Left lung (tissue), 10 donors: Measurements from ENCODE around the gene SMIM17. TPM values are rescaled to one million over a fixed set of nuclear protein-coding genes. Genes with fewer than 3 reads are reported as not detected.

ENCODE experiments used
- ATAC-seq: fragments of 200-7000 bp; cut with Tn5 transposase; one replicate; pipeline ENCODE4 v1.9.1; 2020; ENCODE audit warnings: moderate library complexity
- DNase-seq, 4 donors: peaks; one replicate each; pipeline ENCODE4 v3.0.0-alpha.2; 2013 to 2020
- H3K27ac ChIP-seq, 2 donors: fragments of 200-600 bp; sonication (generic) in 1 of 2; one replicate each; pipeline versions ENCODE4 v1.5.0 to v1.8.0; 2020 to 2021
- H3K27me3 ChIP-seq, 2 donors: fragments of 200-600 bp; sonication (generic) in 1 of 2; one replicate each; pipeline versions ENCODE4 v1.5.0 to v1.8.0; 2020 to 2021
- H3K36me3 ChIP-seq, 2 donors: fragments of 200-600 bp; sonication (generic) in 1 of 2; one replicate each; pipeline versions ENCODE4 v1.5.0 to v1.8.0; 2020 to 2021
- H3K4me1 ChIP-seq, 2 donors: fragments of 200-600 bp; one replicate each; pipeline ENCODE4 v1.8.0; 2021
- H3K4me3 ChIP-seq, 2 donors: fragments of 200-600 bp; sonication (generic) in 1 of 2; one replicate each; pipeline versions ENCODE4 v1.5.0 to v1.8.0; 2020 to 2021; ENCODE audit warnings: mild to moderate bottlenecking in 1 of 2
- H3K9me3 ChIP-seq, 2 donors: fragments of 200-600 bp; sonication (generic) in 1 of 2; one replicate each; pipeline versions ENCODE4 v1.5.0 to v1.8.0; 2020 to 2021
- intact Hi-C, 2 donors: fragments of 100-400 bp; cut with DNase I; formaldehyde crosslinking; loops; one replicate each; pipeline versions ENCODE4 v1.11.2 to v1.14.2; 2022
- polyA plus RNA-seq, 6 donors: library from polyadenylated mRNA; unstranded; fragments of 120-200 nt; gene quantifications; one replicate each; pipeline ENCODE4 v1.2.1, GENCODE V29; 2013; ENCODE audit not compliant: insufficient read length in 6 of 6
- total RNA-seq, 2 donors: library from RNA; stranded (reverse); fragmentation: NEBNext Ultra II Directional; extraction: Animal tissue kit (Norgen Biotek cat#: 25700); gene quantifications; one replicate each; pipeline ENCODE4 v1.2.1, GENCODE V29; 2021
- TF ChIP-seq, protein P1 (sequence below), 2 donors: fragments of 200-600 bp; sonication (generic) in 1 of 2; IDR thresholded peaks; one replicate each; pipeline versions ENCODE4 v1.5.0 to v1.8.0; 2021; ENCODE audit warnings: antibody characterized with exemption in 2 of 2
- donor health status: DM: no; HTN: yes; CAD: no.
- donor health status: DM: no; HTN: no; CAD: no.

SMIM17 gene
- total and polyA plus RNA-seq, 8 donors = 3.0 to 3.8 (median 3.4) TPM; not detected in 2

- Histone ChIP-seq H3K27me3 (no peaks in the 10 kb centered on the region), H3K27ac (no peak overlapping the region), H3K36me3 (no peaks in the 10 kb centered on the region), H3K4me3 (no peak overlapping the region), H3K9me3 (peaks cover 0 to 33% of the 10 kb centered on the region in 2 donors), H3K4me1 (no peaks in the 10 kb centered on the region)
- no peak for DNase-seq
- intact Hi-C loops = no loop called here
- ATAC-seq = no peak
- TF ChIP-seq, protein P1, sequence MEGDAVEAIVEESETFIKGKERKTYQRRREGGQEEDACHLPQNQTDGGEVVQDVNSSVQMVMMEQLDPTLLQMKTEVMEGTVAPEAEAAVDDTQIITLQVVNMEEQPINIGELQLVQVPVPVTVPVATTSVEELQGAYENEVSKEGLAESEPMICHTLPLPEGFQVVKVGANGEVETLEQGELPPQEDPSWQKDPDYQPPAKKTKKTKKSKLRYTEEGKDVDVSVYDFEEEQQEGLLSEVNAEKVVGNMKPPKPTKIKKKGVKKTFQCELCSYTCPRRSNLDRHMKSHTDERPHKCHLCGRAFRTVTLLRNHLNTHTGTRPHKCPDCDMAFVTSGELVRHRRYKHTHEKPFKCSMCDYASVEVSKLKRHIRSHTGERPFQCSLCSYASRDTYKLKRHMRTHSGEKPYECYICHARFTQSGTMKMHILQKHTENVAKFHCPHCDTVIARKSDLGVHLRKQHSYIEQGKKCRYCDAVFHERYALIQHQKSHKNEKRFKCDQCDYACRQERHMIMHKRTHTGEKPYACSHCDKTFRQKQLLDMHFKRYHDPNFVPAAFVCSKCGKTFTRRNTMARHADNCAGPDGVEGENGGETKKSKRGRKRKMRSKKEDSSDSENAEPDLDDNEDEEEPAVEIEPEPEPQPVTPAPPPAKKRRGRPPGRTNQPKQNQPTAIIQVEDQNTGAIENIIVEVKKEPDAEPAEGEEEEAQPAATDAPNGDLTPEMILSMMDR (IDR thresholded peaks at IDR 0.05) = no peak
These were observed 56.6 kb downstream of the SMIM17 start for GRCh38 chr19:56699552-56699951.

DNA sequence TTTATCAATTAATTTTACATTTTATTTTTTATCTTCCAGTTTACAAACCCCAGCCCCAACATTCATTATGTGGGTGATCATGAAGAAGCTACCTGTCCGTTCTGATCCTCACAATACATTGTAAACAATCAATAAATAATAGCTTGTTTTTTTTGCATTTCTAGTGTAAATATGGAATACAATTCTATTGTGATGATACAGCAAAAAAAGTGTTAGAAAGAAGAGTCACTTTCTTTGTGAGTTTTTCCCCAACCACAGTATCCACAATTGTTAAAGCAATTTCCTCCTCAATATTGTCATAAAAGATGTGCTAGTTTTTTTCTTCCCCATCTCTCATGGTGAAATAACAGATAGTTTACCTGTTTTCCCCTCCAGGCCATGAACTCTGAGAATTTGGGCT lies 58.9 kb downstream of the SMIM17 start:
- Histone ChIP-seq H3K9me3 (peaks cover 0 to 53% of the 10 kb centered on the region in 2 donors), H3K36me3 (no peaks in the 10 kb centered on the region), H3K4me1 (no peaks in the 10 kb centered on the region), H3K27ac (no peak overlapping the region), H3K27me3 (no peaks in the 10 kb centered on the region), H3K4me3 (no peak overlapping the region)
- intact Hi-C loops = no loop called here
- no peak for ATAC-seq
- TF ChIP-seq, protein P1 (IDR thresholded peaks at IDR 0.05) = no peak
- DNase-seq = no peak

- DNase-seq = no peak
These were observed 63.0 kb downstream of the SMIM17 start for GRCh38 chr19:56705939-56706338.

More at GRCh38 chr19:56705939-56706338, 63.0 kb downstream of the SMIM17 start:
- ATAC-seq = no peak
- no peak overlapping the region for H3K27ac ChIP-seq
- H3K36me3 ChIP-seq = no peaks in the 10 kb centered on the region
- TF ChIP-seq, protein P1 (IDR thresholded peaks at IDR 0.05) = no peak
- H3K27me3 ChIP-seq = no peaks in the 10 kb centered on the region
- no peaks in the 10 kb centered on the region for H3K4me1 ChIP-seq
- H3K9me3 ChIP-seq = peaks cover 0 to 56% of the 10 kb centered on the region in 2 donors
- no peak overlapping the region for H3K4me3 ChIP-seq
- intact Hi-C loops = no loop called here

Other genes starting within 250 kb of the SMIM17 start
- 1 to 10 TPM; 2.9 to 4.3 TPM for gene ZNF582, start 249.6 kb upstream of the SMIM17 start, total RNA-seq
- 10 to 100 TPM in 2 of 6 donors, 1 to 10 TPM in 4; 8.4 to 13.1 (median 9.4) TPM for gene ZNF582, start 249.6 kb upstream of the SMIM17 start, polyA plus RNA-seq
- 1 to 10 TPM; 4.8 to 6.1 TPM for gene ZNF583, start 238.8 kb upstream of the SMIM17 start, total RNA-seq
- gene ZNF583, start 238.8 kb upstream of the SMIM17 start, polyA plus RNA-seq = 10 to 100 TPM in 5 of 6 donors, 1 to 10 TPM in 1; 9.5 to 13.8 (median 12.5) TPM
- gene ZNF667, start 165.8 kb upstream of the SMIM17 start, total RNA-seq = 1 to 10 TPM; 2.7 to 3.0 TPM
- gene ZNF667, start 165.8 kb upstream of the SMIM17 start, polyA plus RNA-seq = 10 to 100 TPM; 15.2 to 21.5 (median 19.5) TPM
- 1 to 10 TPM; 2.8 to 7.2 TPM for gene ZNF471, start 135.3 kb upstream of the SMIM17 start, total RNA-seq
- gene ZNF471, start 135.3 kb upstream of the SMIM17 start, polyA plus RNA-seq = 10 to 100 TPM; 31.1 to 47.6 (median 37.1) TPM
- gene ZFP28, start 104.2 kb upstream of the SMIM17 start, total RNA-seq = 1 to 10 TPM; 6.3 to 7.0 TPM
- 10 to 100 TPM; 14.6 to 17.1 (median 15.1) TPM for gene ZFP28, start 104.2 kb upstream of the SMIM17 start, polyA plus RNA-seq
- 1 to 10 TPM; 4.2 to 5.8 TPM for gene ZNF470, start 75.7 kb upstream of the SMIM17 start, total RNA-seq
- gene ZNF470, start 75.7 kb upstream of the SMIM17 start, polyA plus RNA-seq = 1 to 10 TPM; 7.9 to 8.8 (median 8.5) TPM
- 1 to 10 TPM; 5.6 to 6.4 TPM for gene ZNF71, start 47.9 kb upstream of the SMIM17 start, total RNA-seq
- gene ZNF71, start 47.9 kb upstream of the SMIM17 start, polyA plus RNA-seq = 10 to 100 TPM in 2 of 6 donors, 1 to 10 TPM in 4; 7.8 to 10.7 (median 8.8) TPM
- 1 to 10 TPM; 2.3 to 3.0 TPM for gene ZNF835, start 28.6 kb downstream of the SMIM17 start, total RNA-seq
- 1 to 10 TPM; 3.1 to 4.9 (median 4.2) TPM for gene ZNF835, start 28.6 kb downstream of the SMIM17 start, polyA plus RNA-seq
- 1 to 10 TPM; 6.3 to 6.9 TPM for gene PEG3, start 197.6 kb downstream of the SMIM17 start, total RNA-seq
- 10 to 100 TPM; 21.8 to 46.4 (median 26.6) TPM for gene PEG3, start 197.6 kb downstream of the SMIM17 start, polyA plus RNA-seq
- under 1 TPM; 0.12 to 0.45 TPM for gene ZIM2, start 197.6 kb downstream of the SMIM17 start, total RNA-seq
- gene ZIM2, start 197.6 kb downstream of the SMIM17 start, polyA plus RNA-seq = 1 to 10 TPM; 1.6 to 2.9 (median 1.9) TPM